ENCODE results near the gene PTPN4. TPM values are rescaled to one million over a fixed set of nuclear protein-coding genes. Genes with fewer than 3 reads are reported as not detected.

The PTPN4 gene
- total RNA-seq, 3 donors from 2014 or later: 23.1 to 35.4 (median 30.1) TPM

DNA sequence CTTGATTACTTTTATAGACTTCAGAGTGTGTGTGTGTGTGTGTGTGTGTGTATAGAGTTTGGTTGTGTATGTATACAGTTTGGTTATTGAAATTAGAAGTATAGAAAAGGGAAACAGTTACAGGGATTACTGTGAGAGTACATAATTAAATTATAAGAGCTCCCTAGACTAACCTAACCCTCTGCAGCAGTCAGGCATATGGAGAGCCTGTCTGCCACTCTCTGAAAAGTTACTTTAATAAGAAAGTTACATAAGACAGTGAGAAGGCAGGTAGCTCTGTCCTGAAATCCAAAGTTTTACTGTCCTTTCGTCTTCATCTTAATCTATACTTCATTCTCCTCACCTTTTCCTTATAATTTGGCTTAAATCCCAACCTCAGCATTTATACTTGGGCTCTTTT is 181.7 kb downstream of the PTPN4 start:
- intact Hi-C loops (cut with DNase I, micrococcal nuclease): no loop called here
- TF ChIP-seq, protein P1, sequence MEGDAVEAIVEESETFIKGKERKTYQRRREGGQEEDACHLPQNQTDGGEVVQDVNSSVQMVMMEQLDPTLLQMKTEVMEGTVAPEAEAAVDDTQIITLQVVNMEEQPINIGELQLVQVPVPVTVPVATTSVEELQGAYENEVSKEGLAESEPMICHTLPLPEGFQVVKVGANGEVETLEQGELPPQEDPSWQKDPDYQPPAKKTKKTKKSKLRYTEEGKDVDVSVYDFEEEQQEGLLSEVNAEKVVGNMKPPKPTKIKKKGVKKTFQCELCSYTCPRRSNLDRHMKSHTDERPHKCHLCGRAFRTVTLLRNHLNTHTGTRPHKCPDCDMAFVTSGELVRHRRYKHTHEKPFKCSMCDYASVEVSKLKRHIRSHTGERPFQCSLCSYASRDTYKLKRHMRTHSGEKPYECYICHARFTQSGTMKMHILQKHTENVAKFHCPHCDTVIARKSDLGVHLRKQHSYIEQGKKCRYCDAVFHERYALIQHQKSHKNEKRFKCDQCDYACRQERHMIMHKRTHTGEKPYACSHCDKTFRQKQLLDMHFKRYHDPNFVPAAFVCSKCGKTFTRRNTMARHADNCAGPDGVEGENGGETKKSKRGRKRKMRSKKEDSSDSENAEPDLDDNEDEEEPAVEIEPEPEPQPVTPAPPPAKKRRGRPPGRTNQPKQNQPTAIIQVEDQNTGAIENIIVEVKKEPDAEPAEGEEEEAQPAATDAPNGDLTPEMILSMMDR (IDR thresholded peaks at IDR 0.05): no peak

DNA sequence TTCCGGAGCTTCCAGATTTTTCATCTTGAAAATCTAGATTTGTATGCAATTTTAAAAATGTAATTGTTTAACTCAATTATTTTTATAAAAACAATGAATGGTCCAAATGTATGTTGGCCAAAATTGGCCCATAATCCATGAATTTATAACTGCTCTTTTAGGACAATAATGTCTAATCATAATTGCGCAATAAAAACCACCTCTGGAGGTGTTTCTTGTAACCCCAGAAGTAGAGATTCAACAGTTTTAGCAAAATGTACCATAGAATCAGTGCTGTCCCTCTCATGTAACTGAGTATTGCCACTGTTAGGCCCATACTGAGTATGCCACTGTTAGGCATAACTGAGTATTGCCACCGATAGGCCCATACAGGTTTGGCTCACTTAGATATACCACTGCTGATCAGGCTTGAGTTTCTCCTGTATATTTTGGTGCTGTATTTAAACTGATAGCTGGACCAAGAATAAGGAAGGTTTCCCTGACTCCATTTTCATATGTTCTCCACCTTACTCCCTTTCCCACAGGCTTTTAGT is 182.3 kb downstream of the PTPN4 start:
- no peak for DNase-seq
- Histone ChIP-seq H3K36me3 (ENCODE audit: low read depth) (no peaks in the 10 kb centered on the region), H3K4me3 (no peak overlapping the region), H3K4me1 (ENCODE audit: low read depth) (no peaks in the 10 kb centered on the region), H3K9me3 (no peaks in the 10 kb centered on the region)
- intact Hi-C loops (cut with DNase I, micrococcal nuclease): no loop called here
- TF ChIP-seq, protein P1 (IDR thresholded peaks at IDR 0.05): no peak
- no peak for ATAC-seq

More for the DNA sequence above, 181.7 kb downstream of the PTPN4 start:
- H3K4me1 ChIP-seq (ENCODE audit: low read depth): no peaks in the 10 kb centered on the region
- ATAC-seq (no peak), DNase-seq (no peak)
- no peaks in the 10 kb centered on the region for H3K36me3 ChIP-seq (ENCODE audit: low read depth)
- H3K4me3 ChIP-seq: no peak overlapping the region
- H3K9me3 ChIP-seq: no peaks in the 10 kb centered on the region

DNA sequence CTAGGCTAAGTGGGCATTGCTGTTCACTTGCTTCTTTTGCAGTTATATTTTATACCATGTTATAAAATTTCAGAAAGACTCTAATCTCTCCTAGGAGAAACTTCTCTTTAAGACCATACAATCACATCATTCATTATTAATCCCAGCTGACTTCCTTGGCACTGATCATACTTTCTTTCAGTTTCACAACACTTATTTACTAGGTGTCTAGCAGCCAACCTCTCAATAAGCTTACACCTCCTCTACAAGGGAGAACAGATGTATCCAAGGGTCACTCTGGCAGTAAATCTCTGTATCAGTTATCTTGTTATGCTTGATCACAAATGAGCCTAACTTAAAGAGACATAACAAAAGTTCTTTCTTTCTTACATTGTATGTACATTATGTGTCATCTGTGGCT is 183.3 kb downstream of the PTPN4 start:
- H3K4me1 ChIP-seq (ENCODE audit: low read depth): no peaks in the 10 kb centered on the region
- no peaks in the 10 kb centered on the region for H3K36me3 ChIP-seq (ENCODE audit: low read depth)
- DNase-seq (no peak), ATAC-seq (peak; percentile 13)
- TF ChIP-seq, protein P1 (IDR thresholded peaks at IDR 0.05): no peak
- no peaks in the 10 kb centered on the region for H3K9me3 ChIP-seq
- H3K4me3 ChIP-seq: no peak overlapping the region
- intact Hi-C loops (cut with DNase I, micrococcal nuclease): no loop called here

DNA sequence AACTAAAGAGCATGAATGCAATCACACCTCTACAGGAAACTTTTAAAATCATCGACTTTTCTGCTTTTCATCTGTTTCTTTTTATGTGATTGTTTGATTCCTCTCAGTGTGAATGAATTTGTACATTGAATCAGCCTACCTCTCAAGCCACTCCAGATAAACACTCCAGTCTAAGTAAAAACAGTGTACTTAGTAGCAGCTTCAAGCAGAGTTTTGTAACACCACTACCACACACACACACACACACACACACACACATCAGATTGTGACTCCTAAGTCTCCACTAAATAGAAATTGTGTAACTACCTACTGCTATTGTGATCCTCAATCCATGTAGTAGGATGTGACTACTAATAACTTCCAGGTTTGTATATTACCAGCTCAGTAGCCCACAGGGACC is 187.8 kb downstream of the PTPN4 start:
- DNase-seq (no peak), ATAC-seq (no peak)
- intact Hi-C loops (cut with DNase I, micrococcal nuclease): no loop called here
- Histone ChIP-seq H3K9me3 (no peaks in the 10 kb centered on the region), H3K4me1 (ENCODE audit: low read depth) (no peaks in the 10 kb centered on the region), H3K4me3 (no peak overlapping the region), H3K36me3 (ENCODE audit: low read depth) (no peaks in the 10 kb centered on the region)
- TF ChIP-seq, protein P1 (IDR thresholded peaks at IDR 0.05): no peak

DNA sequence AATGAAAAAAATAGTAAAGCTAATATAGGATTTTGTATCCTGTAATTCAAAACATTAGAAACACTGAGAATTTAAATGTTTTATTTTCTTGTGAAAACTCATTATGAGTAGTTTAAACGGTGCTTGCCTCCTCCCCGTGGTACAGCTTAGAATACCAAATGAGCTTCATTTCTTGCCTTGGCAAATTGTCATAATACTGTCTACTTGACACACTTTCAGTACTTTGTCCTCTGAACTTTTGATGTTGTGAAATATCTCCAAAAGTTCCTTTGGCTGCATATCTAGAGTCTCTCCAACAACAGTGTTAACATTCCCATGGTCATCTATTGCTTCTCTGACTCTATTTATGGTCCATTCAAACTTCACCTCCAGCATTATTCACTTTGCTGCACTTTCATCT is 191.2 kb downstream of the PTPN4 start:
- H3K4me3 ChIP-seq: no peak overlapping the region
- DNase-seq: no peak
- H3K9me3 ChIP-seq: no peaks in the 10 kb centered on the region
- TF ChIP-seq, protein P1 (IDR thresholded peaks at IDR 0.05): no peak
- H3K36me3 ChIP-seq (ENCODE audit: low read depth): no peaks in the 10 kb centered on the region
- no peak for ATAC-seq
- no peaks in the 10 kb centered on the region for H3K4me1 ChIP-seq (ENCODE audit: low read depth)
- intact Hi-C loops (cut with DNase I, micrococcal nuclease): no loop called here

Data from mucosa of descending colon (tissue), 3 donors.